HepG2 (cell line): ENCODE data around the gene CD96. TPM values are rescaled to one million over a fixed set of nuclear protein-coding genes. Genes with fewer than 3 reads are reported as not detected.
A peak's percentile ranks its signal among the peaks of the same experiment; 100 is the strongest.

Experiments
- ATAC-seq: fragments of 200-7000 bp; cut with Tn5 transposase; 3 replicates; pipeline ENCODE4 v1.9.1; 2020; ENCODE audit warnings: mild to moderate bottlenecking, moderate library complexity
- BruUV-seq: library from RNA; stranded (reverse); fragments of 400-500 nt; replicated peaks from 2 replicates; lab custom pipeline; 2021; lab: Mats Ljungman, UMichigan
- CTCF ChIA-PET: fragments of 300-600 bp; formaldehyde crosslinking; extraction: SDS; loops from one replicate; lab custom pipeline; 2021; ENCODE audit warnings: low total read pairs, inconsistent platforms, low intra/inter-chr PET ratio; lab: Yijun Ruan, JAX
- POLR2A ChIA-PET: fragments of 350-600 bp; sonication (Branson Sonifier 250); formaldehyde crosslinking; loops from one replicate; lab custom pipeline; 2020; ENCODE audit warnings: antibody characterized with exemption, inconsistent platforms; lab: Yijun Ruan, JAX
- DNase-seq: peaks from one replicate; pipeline ENCODE4 v3.0.0-alpha.2; 2015; ENCODE audit warnings: low spot score
- FAIRE-seq: peaks from 3 replicates; lab custom pipeline; 2011; peaks lifted over from hg19 to GRCh38; lab: Jason Lieb, UNC
- H2AFZ ChIP-seq: one replicate; pipeline ENCODE4 v1.6.1; 2011; ENCODE audit warnings: low read length, inconsistent platforms
- H3K27ac ChIP-seq: fragments of 300-600 bp; 3 replicates; pipeline ENCODE4 v1.8.0; 2011; ENCODE audit warnings: mixed run types, mild to moderate bottlenecking, mixed read lengths, low read length, inconsistent platforms; ENCODE audit not compliant: insufficient read depth; ENCODE audit errors: extremely low read length
- H3K27me3 ChIP-seq, 2 experiments: fragments of 200-600 bp in 1 of 2; 2 replicates in 1 of 2; 3 replicates in 1 of 2; pipeline versions ENCODE4 v1.6.0 to v1.8.0; 2011; ENCODE audit warnings: low read length in 2 of 2, mild to moderate bottlenecking in 2 of 2, moderate library complexity in 2 of 2, inconsistent platforms in 1 of 2; ENCODE audit not compliant: insufficient read depth in 2 of 2, control insufficient read depth in 1 of 2
- H3K36me3 ChIP-seq, 2 experiments: fragments of 200-600 bp in 1 of 2; replicated peaks in 1 of 2; 2 replicates in 1 of 2; 3 replicates in 1 of 2; pipeline versions ENCODE4 v1.5.1 to v1.8.0; 2011; ENCODE audit warnings: low read length in 2 of 2, inconsistent platforms in 1 of 2; ENCODE audit not compliant: insufficient read depth in 2 of 2, control insufficient read depth in 1 of 2
- H3K4me1 ChIP-seq: 2 replicates; pipeline ENCODE4 v1.5.1; 2012; ENCODE audit warnings: low read length, inconsistent platforms; ENCODE audit not compliant: insufficient read depth
- H3K4me2 ChIP-seq: 2 replicates; pipeline ENCODE4 v1.6.0; 2011; ENCODE audit warnings: low read depth, low read length, inconsistent platforms
- H3K4me3 ChIP-seq, 3 experiments: fragments of 200-600 bp in 1 of 3; sonication (generic), shearing (Covaris generic) in 1 of 3; replicated peaks in 1 of 3; 2 replicates each; pipeline ENCODE4 v1.5.1; 2011 to 2016; ENCODE audit warnings: low read length in 3 of 3, inconsistent platforms in 2 of 3, low read depth in 2 of 3, mild to moderate bottlenecking in 2 of 3, control low read depth in 1 of 3, mixed read lengths in 1 of 3; ENCODE audit not compliant: insufficient read depth in 1 of 3
- H3K79me2 ChIP-seq: one replicate; pipeline ENCODE4 v1.6.1; 2011; ENCODE audit warnings: low read length, inconsistent platforms; ENCODE audit not compliant: insufficient read depth
- H3K9ac ChIP-seq: 2 replicates; pipeline ENCODE4 v1.6.0; 2011; ENCODE audit warnings: mild to moderate bottlenecking, low read depth, low read length, inconsistent platforms; ENCODE audit not compliant: insufficient read depth
- H3K9me3 ChIP-seq: 2 replicates; pipeline ENCODE4 v1.5.1; 2012; ENCODE audit warnings: mild to moderate bottlenecking, low read length
- H4K20me1 ChIP-seq: 2 replicates; pipeline ENCODE4 v1.6.0; 2011; ENCODE audit warnings: inconsistent platforms, mild to moderate bottlenecking, low read length, moderate library complexity; ENCODE audit not compliant: insufficient read depth
- EZH2 ChIP-seq: conservative IDR thresholded peaks from 2 replicates; pipeline ENCODE4 v1.6.1; 2012; ENCODE audit warnings: mild to moderate bottlenecking, low read depth, low read length, moderate library complexity
- TOE1 ChIP-seq: sonication (generic); formaldehyde crosslinking; IDR thresholded peaks from 2 replicates; pipeline ENCODE4 v1.4.0; 2020; ENCODE audit warnings: mild to moderate bottlenecking, missing genetic modification reagents
- U2AF2 ChIP-seq: fragments of 200-400 bp; formaldehyde crosslinking; IDR thresholded peaks from 2 replicates; pipeline ENCODE4 v1.6.1; 2017; ENCODE audit warnings: low read depth, mild to moderate bottlenecking, low read length
- ZNF101 ChIP-seq: sonication (generic); formaldehyde crosslinking; IDR thresholded peaks from 2 replicates; pipeline ENCODE4 v1.4.0; 2020; ENCODE audit warnings: mild to moderate bottlenecking, low read depth, missing genetic modification reagents, borderline replicate concordance
- ZNF468 ChIP-seq: sonication (generic); formaldehyde crosslinking; IDR thresholded peaks from 2 replicates; pipeline ENCODE4 v1.8.0; 2022; ENCODE audit warnings: mild to moderate bottlenecking, moderate library complexity, missing genetic modification reagents
- ZNF749 ChIP-seq: sonication (generic); formaldehyde crosslinking; IDR thresholded peaks from 2 replicates; pipeline ENCODE4 v1.8.0; 2022; ENCODE audit warnings: mild to moderate bottlenecking, missing genetic modification reagents, moderate library complexity, borderline replicate concordance
- ZNF761 ChIP-seq: sonication (generic); formaldehyde crosslinking; conservative IDR thresholded peaks from 2 replicates; pipeline ENCODE4 v1.4.0; 2020; ENCODE audit warnings: mild to moderate bottlenecking, missing genetic modification reagents
- WGBS: methylation state at CpG from one replicate; pipeline ENCODE4 v1.1.6; 2017; ENCODE audit warnings: low lambda C conversion rate; 5-methylcytosine and 5-hydroxymethylcytosine counted together
- in situ Hi-C: cut with HindIII; loops from 2 replicates; pipeline ENCODE4 v1.10.0; 2017; ENCODE audit warnings: low pct_unique_long_range_greater_than_20kb; ENCODE audit not compliant: extremely low pct_ligation_motif_present
- intact Hi-C: fragments of 100-400 bp; cut with micrococcal nuclease; formaldehyde crosslinking; loops from one replicate; pipeline ENCODE4 v1.10.0; 2022; ENCODE audit not compliant: unreplicated experiment
- polyA plus RNA-seq, 8 experiments: library from polyadenylated mRNA; depleted of rRNA in 3 of 8; stranded (reverse) in 7 of 8; unstranded in 1 of 8; fragments of >200 nt; fragmentation: Illumina TruSeq in 4 of 8; extraction: Trizol in 4 of 8; gene quantifications; 2 replicates each; pipeline versions ENCODE4 v1.2.1 to v1.2.3, GENCODE V29; 2011 to 2016; ENCODE audit warnings: low read depth in 4 of 8, missing spikeins in 1 of 8, mixed read lengths in 1 of 8; ENCODE audit not compliant: insufficient read depth in 1 of 8
- total RNA-seq, 5 experiments: library from RNA; depleted of rRNA; stranded (reverse); fragments of >200 nt; fragmentation: Illumina TruSeq; extraction: Trizol; gene quantifications; 2 replicates each; pipeline ENCODE4 v1.2.3, GENCODE V29; 2016; ENCODE audit warnings: low read depth in 1 of 5

The CD96 gene
- total and polyA plus RNA-seq, 2 of the 13 experiments (the other 11 are each of a cell fraction or from before 2014, with no cell fraction given) = not detected

GRCh38 chr3:111585217-111585616, 43.2 kb downstream of the CD96 start:
- no TSS peak for BruUV-seq
- Histone ChIP-seq H3K36me3 (no peaks in the 10 kb centered on the region), H3K9ac (no peak overlapping the region), H3K4me2 (no peak overlapping the region), H3K27ac (no peak overlapping the region), H3K4me3 (no peak overlapping the region), H3K79me2 (no peaks in the 10 kb centered on the region), H3K4me1 (no peaks in the 10 kb centered on the region), H2AFZ (no peak overlapping the region), H3K9me3 (no peaks in the 10 kb centered on the region), H3K27me3 (no peaks in the 10 kb centered on the region), H4K20me1 (no peaks in the 10 kb centered on the region)
- no peak for ATAC-seq
- in situ Hi-C loops = no loop called here
- no peak for FAIRE-seq
- intact Hi-C loops = no loop called here
- ChIA-PET CTCF (no interaction called here), POLR2A (no interaction called here)
- peak; percentile 21 for DNase-seq
- TF ChIP-seq TOE1 (CRISPR knock-in tag) = no peak
- whole genome bisulfite sequencing = 5% methylated on average over 1 of the region's 1 CpG

GRCh38 chr3:111588527-111588926, 46.5 kb downstream of the CD96 start:
- POLR2A ChIA-PET = no interaction called here
- BruUV-seq = no TSS peak

More at GRCh38 chr3:111588527-111588926, 46.5 kb downstream of the CD96 start:
- TF ChIP-seq U2AF2 (no peak), ZNF749 (CRISPR knock-in tag) (no peak), ZNF761 (no peak), ZNF101 (CRISPR knock-in tag) (no peak), EZH2 (no peak), ZNF468 (CRISPR knock-in tag) (no peak)
- FAIRE-seq (no peak), ATAC-seq (no peak), DNase-seq (no peak)
- Histone ChIP-seq H3K9ac (no peak overlapping the region), H3K4me1 (no peaks in the 10 kb centered on the region), H3K4me2 (no peak overlapping the region), H2AFZ (no peak overlapping the region), H3K79me2 (no peaks in the 10 kb centered on the region), H3K27ac (no peak overlapping the region), H3K36me3 (no peaks in the 10 kb centered on the region), H3K9me3 (no peaks in the 10 kb centered on the region), H3K27me3 (no peaks in the 10 kb centered on the region), H4K20me1 (no peaks in the 10 kb centered on the region), H3K4me3 (no peak overlapping the region)
- CTCF ChIA-PET = no interaction called here
- intact Hi-C loops = no loop called here
- in situ Hi-C loops = no loop called here
